Thoracic aorta (tissue), 2 donors: ENCODE results near the gene GOLGB1. TPM values are rescaled to one million over a fixed set of nuclear protein-coding genes. Genes with fewer than 3 reads are reported as not detected.

Source experiments
- ATAC-seq: fragments of 150-250 bp; one replicate; pipeline ENCODE4 v1.8.0; 2017; ENCODE audit warnings: low read depth; ENCODE audit not compliant: insufficient number of reproducible peaks, low FRiP score
- DNase-seq: peaks from one replicate; pipeline ENCODE4 v3.0.0-alpha.2; 2020; ENCODE audit warnings: low spot score
- H3K27ac ChIP-seq, 2 donors: fragments of 200-600 bp; sonication (generic); 1 replicate in 1 of 2; 2 replicates in 1 of 2; pipeline ENCODE4 v1.5.1; 2016; ENCODE audit warnings: mild to moderate bottlenecking in 2 of 2, moderate library complexity in 2 of 2
- H3K27me3 ChIP-seq: fragments of 200-600 bp; sonication (generic); replicated peaks from 2 replicates; pipeline ENCODE4 v1.6.0; 2016; ENCODE audit warnings: mild to moderate bottlenecking; ENCODE audit not compliant: insufficient read depth
- H3K36me3 ChIP-seq: fragments of 200-600 bp; sonication (generic); one replicate; pipeline ENCODE4 v1.5.1; 2016
- H3K4me1 ChIP-seq, 2 donors: fragments of 200-600 bp; sonication (generic); 1 replicate in 1 of 2; 2 replicates in 1 of 2; pipeline versions ENCODE4 v1.5.1 to v1.6.0; 2016; ENCODE audit warnings: low read depth in 2 of 2, mild to moderate bottlenecking in 1 of 2; ENCODE audit not compliant: control insufficient read depth in 1 of 2
- H3K4me3 ChIP-seq: fragments of 200-600 bp; sonication (generic); 2 replicates; pipeline ENCODE4 v1.5.1; 2016; ENCODE audit warnings: mild to moderate bottlenecking
- H3K9me3 ChIP-seq: fragments of 200-600 bp; sonication (generic); 2 replicates; pipeline ENCODE4 v1.5.1; 2016
- total RNA-seq, 2 donors: library from RNA; depleted of rRNA; stranded (reverse); fragments of >200 nt; gene quantifications; one replicate each; pipeline versions ENCODE4 v1.1.0 to v1.2.3, GENCODE V29; 2016
- TF ChIP-seq, protein P1 (sequence below): fragments of 200-600 bp; sonication (generic); IDR thresholded peaks from one replicate; pipeline ENCODE4 v1.5.1; 2019; ENCODE audit warnings: antibody characterized with exemption

The GOLGB1 gene
- total RNA-seq, 2 donors from 2014 or later = 62.3 to 78.5 TPM

DNA sequence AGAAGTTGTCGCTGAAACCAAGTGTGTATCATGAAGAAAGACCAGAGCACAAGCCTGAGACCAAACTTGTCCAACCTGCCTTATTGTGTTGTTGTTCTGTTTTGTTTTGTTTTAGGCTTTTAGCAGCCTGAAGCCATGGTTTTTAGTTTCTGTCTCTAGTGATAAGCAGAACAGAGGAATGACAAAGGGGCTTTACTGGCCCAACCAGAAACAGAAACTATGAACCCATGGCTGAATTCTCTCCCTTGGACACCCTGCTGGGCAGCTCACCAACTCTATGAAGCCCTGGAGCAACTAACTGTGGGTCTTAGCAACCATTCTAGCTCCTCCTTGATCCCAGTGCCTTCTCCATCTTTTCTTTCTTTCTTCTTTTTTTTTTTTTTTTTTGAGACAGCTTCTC, 119.2 kb downstream of the GOLGB1 start:
- DNase-seq (no peak), ATAC-seq (no peak)
- TF ChIP-seq, protein P1, sequence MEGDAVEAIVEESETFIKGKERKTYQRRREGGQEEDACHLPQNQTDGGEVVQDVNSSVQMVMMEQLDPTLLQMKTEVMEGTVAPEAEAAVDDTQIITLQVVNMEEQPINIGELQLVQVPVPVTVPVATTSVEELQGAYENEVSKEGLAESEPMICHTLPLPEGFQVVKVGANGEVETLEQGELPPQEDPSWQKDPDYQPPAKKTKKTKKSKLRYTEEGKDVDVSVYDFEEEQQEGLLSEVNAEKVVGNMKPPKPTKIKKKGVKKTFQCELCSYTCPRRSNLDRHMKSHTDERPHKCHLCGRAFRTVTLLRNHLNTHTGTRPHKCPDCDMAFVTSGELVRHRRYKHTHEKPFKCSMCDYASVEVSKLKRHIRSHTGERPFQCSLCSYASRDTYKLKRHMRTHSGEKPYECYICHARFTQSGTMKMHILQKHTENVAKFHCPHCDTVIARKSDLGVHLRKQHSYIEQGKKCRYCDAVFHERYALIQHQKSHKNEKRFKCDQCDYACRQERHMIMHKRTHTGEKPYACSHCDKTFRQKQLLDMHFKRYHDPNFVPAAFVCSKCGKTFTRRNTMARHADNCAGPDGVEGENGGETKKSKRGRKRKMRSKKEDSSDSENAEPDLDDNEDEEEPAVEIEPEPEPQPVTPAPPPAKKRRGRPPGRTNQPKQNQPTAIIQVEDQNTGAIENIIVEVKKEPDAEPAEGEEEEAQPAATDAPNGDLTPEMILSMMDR = no peak
- no peak overlapping the region for H3K4me3 ChIP-seq
- no peak overlapping the region for H3K27ac ChIP-seq
- H3K4me1 ChIP-seq = no peaks in the 10 kb centered on the region
- H3K9me3 ChIP-seq = no peaks in the 10 kb centered on the region
- H3K36me3 ChIP-seq = no peaks in the 10 kb centered on the region
- no peaks in the 10 kb centered on the region for H3K27me3 ChIP-seq

DNA sequence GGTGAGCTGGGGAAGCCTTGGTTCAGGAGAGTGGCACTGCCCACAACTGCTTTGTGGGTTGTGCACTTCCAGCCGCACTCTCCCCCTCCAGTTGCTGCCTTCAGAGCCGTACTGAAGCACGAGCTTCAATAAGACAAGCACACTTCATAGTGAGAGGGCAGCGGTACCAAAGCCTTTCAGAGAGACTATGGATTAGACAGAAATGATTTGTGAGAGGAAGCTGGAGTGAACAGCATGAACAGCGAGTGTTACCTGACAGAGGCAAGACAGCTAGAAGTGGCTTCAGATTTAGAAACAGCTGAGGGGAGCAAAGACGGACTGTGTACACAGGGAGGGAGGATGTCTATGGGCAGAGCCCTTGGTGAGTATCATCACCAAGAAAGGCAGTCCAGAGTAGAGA, 119.9 kb downstream of the GOLGB1 start:
- H3K27ac ChIP-seq = no peak overlapping the region
- H3K4me1 ChIP-seq = no peaks in the 10 kb centered on the region
- ATAC-seq (no peak), DNase-seq (no peak)
- H3K27me3 ChIP-seq = no peaks in the 10 kb centered on the region
- no peak overlapping the region for H3K4me3 ChIP-seq
- TF ChIP-seq, protein P1 = no peak
- H3K9me3 ChIP-seq = no peaks in the 10 kb centered on the region
- no peaks in the 10 kb centered on the region for H3K36me3 ChIP-seq

DNA sequence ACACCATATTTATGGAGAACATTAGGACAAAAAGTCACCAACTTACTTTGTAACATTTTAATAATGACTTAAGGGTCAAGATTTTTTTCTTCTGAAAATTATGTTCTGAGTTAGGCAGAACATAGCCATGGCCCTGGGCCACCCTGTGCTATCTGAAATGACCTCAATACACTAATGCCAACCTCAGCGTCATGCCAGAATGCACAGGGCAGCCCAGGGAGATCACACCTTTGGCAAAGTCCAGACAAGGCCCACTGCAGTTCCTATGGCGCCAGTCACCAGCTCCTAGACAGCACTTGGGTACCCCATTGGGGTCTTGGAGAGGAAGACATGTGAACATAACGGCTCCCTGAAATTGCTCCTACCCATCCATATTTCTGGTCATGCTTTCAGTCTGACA, 121.9 kb downstream of the GOLGB1 start:
- ATAC-seq (no peak), DNase-seq (no peak)
- TF ChIP-seq, protein P1 = no peak

DNA sequence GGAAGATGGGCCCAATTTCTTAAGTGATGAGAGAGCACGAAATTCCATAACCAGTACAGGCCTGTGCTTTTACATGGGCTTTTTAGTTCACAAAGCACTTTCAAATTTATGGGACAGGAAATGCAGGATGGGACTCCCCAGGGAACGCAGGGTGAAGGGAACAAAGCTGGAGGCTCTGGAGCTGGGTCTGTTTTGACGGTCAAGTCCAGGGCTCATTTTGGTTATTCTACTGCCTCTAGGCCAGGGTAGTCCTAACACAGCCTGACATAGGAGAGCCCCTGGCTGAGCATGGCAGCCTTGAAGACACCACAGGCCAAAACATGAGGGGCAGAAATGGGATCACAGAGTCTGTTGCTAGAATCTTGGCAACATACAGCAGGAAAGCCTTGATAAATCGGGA, 122.3 kb downstream of the GOLGB1 start:
- DNase-seq = no peak
- no peaks in the 10 kb centered on the region for H3K9me3 ChIP-seq
- H3K4me3 ChIP-seq = no peak overlapping the region
- TF ChIP-seq, protein P1 = no peak
- no peaks in the 10 kb centered on the region for H3K27me3 ChIP-seq
- H3K36me3 ChIP-seq = no peaks in the 10 kb centered on the region
- H3K27ac ChIP-seq = no peak overlapping the region
- no peaks in the 10 kb centered on the region for H3K4me1 ChIP-seq
- no peak for ATAC-seq

More for the DNA sequence above, 121.9 kb downstream of the GOLGB1 start:
- no peak overlapping the region for H3K4me3 ChIP-seq
- H3K36me3 ChIP-seq = no peaks in the 10 kb centered on the region
- H3K9me3 ChIP-seq = no peaks in the 10 kb centered on the region
- no peaks in the 10 kb centered on the region for H3K27me3 ChIP-seq
- H3K27ac ChIP-seq = no peak overlapping the region
- no peaks in the 10 kb centered on the region for H3K4me1 ChIP-seq

DNA sequence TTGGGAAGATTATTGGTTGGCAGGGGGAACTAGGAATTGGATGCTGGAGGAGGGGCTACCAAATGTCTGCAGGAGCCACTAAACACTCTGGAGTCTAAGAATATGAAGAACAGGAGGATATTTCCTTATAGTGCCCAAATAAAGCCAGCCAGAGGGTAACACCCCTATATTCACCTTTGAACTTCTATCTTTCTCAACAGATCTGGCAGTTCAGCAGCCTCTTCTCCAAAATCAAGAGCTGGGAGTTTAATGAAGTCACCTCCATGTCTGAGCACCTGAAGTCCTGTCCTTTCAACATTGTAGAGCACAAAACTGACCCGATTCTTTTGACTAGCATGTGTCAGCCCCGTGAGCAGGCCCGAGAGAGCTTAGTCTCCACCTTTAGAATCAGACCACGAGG, 123.0 kb downstream of the GOLGB1 start:
- TF ChIP-seq, protein P1 = no peak
- ATAC-seq (no peak), DNase-seq (no peak)
- Histone ChIP-seq H3K4me1 (no peaks in the 10 kb centered on the region), H3K36me3 (no peaks in the 10 kb centered on the region), H3K27me3 (no peaks in the 10 kb centered on the region), H3K27ac (no peak overlapping the region), H3K9me3 (no peaks in the 10 kb centered on the region), H3K4me3 (no peak overlapping the region)
